Neuronal stem cell (in vitro differentiated cells): ENCODE measurements around the gene CARMIL1.
A peak's percentile ranks its signal among the peaks of the same experiment; 100 is the strongest.

Experiments
- DNase-seq: peaks from one replicate; pipeline ENCODE4 v3.0.0-alpha.2; 2013; ENCODE audit warnings: low spot score
- H2AFZ ChIP-seq: one replicate; pipeline ENCODE4 v1.6.1; 2013; ENCODE audit warnings: mild to moderate bottlenecking, low read length, inconsistent platforms
- H2AK5ac ChIP-seq: 2 replicates; pipeline ENCODE4 v1.6.1; 2013; ENCODE audit warnings: low read depth, mild to moderate bottlenecking, inconsistent platforms, low read length, moderate library complexity, mixed read lengths
- H2BK120ac ChIP-seq: 2 replicates; pipeline ENCODE4 v1.6.1; 2013; ENCODE audit warnings: low read depth, mild to moderate bottlenecking, inconsistent platforms, low read length, moderate library complexity, mixed read lengths
- H2BK12ac ChIP-seq: one replicate; pipeline ENCODE4 v1.6.1; 2013; ENCODE audit warnings: low read length, inconsistent platforms
- H2BK15ac ChIP-seq: 2 replicates; pipeline ENCODE4 v1.6.1; 2013; ENCODE audit warnings: mild to moderate bottlenecking, low read length, inconsistent platforms, mixed read lengths
- H2BK5ac ChIP-seq: one replicate; pipeline ENCODE4 v1.6.1; 2013; ENCODE audit warnings: inconsistent platforms, mild to moderate bottlenecking, low read length, moderate library complexity
- H3K14ac ChIP-seq: one replicate; pipeline ENCODE4 v1.6.1; 2013; ENCODE audit warnings: low read length, inconsistent platforms
- H3K18ac ChIP-seq: 2 replicates; pipeline ENCODE4 v1.6.1; 2013; ENCODE audit warnings: low read length, inconsistent platforms
- H3K23ac ChIP-seq: 2 replicates; pipeline ENCODE4 v1.6.1; 2013; ENCODE audit warnings: low read depth, mild to moderate bottlenecking, mixed read lengths, low read length, inconsistent platforms; ENCODE audit not compliant: poor library complexity
- H3K27ac ChIP-seq: replicated peaks from 3 replicates; pipeline ENCODE4 v1.5.1; 2013; ENCODE audit warnings: low read length, inconsistent platforms
- H3K27me3 ChIP-seq, 3 experiments: 2 replicates each; pipeline ENCODE4 v1.6.1; 2013; ENCODE audit warnings: low read length in 3 of 3, mild to moderate bottlenecking in 2 of 3, inconsistent platforms in 1 of 3, low read depth in 1 of 3, mixed read lengths in 1 of 3, moderate library complexity in 1 of 3; ENCODE audit not compliant: control insufficient read depth in 3 of 3, insufficient read depth in 3 of 3
- H3K36me3 ChIP-seq, 2 donors: replicated peaks in 1 of 2; 2 replicates each; pipeline ENCODE4 v1.6.1; 2013; ENCODE audit warnings: low read length in 2 of 2; ENCODE audit not compliant: control insufficient read depth in 2 of 2, insufficient read depth in 2 of 2
- H3K4ac ChIP-seq: 2 replicates; pipeline ENCODE4 v1.6.1; 2013; ENCODE audit warnings: inconsistent platforms, mild to moderate bottlenecking, low read length, moderate library complexity
- H3K4me1 ChIP-seq, 2 donors: 1 replicate in 1 of 2; 2 replicates in 1 of 2; pipeline ENCODE4 v1.6.1; 2013; ENCODE audit warnings: low read length in 2 of 2, low read depth in 1 of 2; ENCODE audit not compliant: control insufficient read depth in 2 of 2, insufficient read depth in 1 of 2
- H3K4me2 ChIP-seq: one replicate; pipeline ENCODE4 v1.6.1; 2013; ENCODE audit warnings: mild to moderate bottlenecking, low read length, inconsistent platforms; ENCODE audit not compliant: insufficient read depth, poor library complexity, severe bottlenecking
- H3K4me3 ChIP-seq, 2 donors: 2 replicates each; pipeline ENCODE4 v1.5.1; 2013; ENCODE audit warnings: low read length in 2 of 2, mild to moderate bottlenecking in 2 of 2, inconsistent platforms in 1 of 2, moderate library complexity in 1 of 2
- H3K79me1 ChIP-seq: one replicate; pipeline ENCODE4 v1.6.1; 2013; ENCODE audit warnings: low read depth, mild to moderate bottlenecking, inconsistent platforms, low read length, moderate library complexity
- H3K9ac ChIP-seq: one replicate; pipeline ENCODE4 v1.6.1; 2013; ENCODE audit warnings: mild to moderate bottlenecking, low read depth, low read length, inconsistent platforms; ENCODE audit not compliant: poor library complexity
- H3K9me3 ChIP-seq, 2 donors: replicated peaks in 1 of 2; 2 replicates each; pipeline versions ENCODE3 to v1.6.1; 2013; ENCODE audit warnings: low read length in 2 of 2, mild to moderate bottlenecking in 2 of 2, inconsistent platforms in 1 of 2, low read depth in 1 of 2, mixed read lengths in 1 of 2, moderate library complexity in 1 of 2; ENCODE audit not compliant: control insufficient read depth in 2 of 2, insufficient read depth in 1 of 2
- H4K8ac ChIP-seq: one replicate; pipeline ENCODE4 v1.6.1; 2013; ENCODE audit warnings: low read depth, mild to moderate bottlenecking, inconsistent platforms, low read length, moderate library complexity
- H4K91ac ChIP-seq: one replicate; pipeline ENCODE4 v1.6.1; 2013; ENCODE audit warnings: low read length, low read depth, mild to moderate bottlenecking, inconsistent platforms; ENCODE audit not compliant: poor library complexity
- WGBS, 2 donors: extraction: QIAGEN DNeasy Blood & Tissue Kit; methylation state at CpG; one replicate each; pipeline ENCODE4 v1.1.7; 2013; ENCODE audit warnings: missing lambda C conversion rate in 2 of 2, mixed read lengths in 1 of 2; ENCODE audit not compliant: insufficient read length in 2 of 2, insufficient replicate concordance in 1 of 2; ENCODE audit errors: extremely low coverage in 2 of 2; 5-methylcytosine and 5-hydroxymethylcytosine counted together

The CARMIL1 gene

DNA sequence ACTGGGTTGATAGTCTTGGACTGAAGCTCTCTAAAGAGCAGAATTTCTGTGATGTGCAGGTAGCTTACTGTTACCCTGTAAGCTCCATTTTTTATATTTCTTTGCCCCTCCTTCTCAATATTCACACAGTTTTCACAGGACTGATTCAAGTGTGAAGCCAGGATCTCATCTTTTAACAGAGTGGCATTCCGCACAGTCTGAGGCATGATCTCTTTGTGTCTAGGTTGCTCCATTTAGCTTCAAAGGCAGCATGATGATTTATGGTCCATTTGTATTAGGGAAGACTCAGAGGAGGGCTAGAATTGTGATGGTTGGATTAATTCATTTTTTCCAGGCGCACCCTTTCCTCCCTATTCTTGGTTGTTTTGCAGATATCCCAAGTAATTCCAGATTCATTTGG lies 43.5 kb downstream of the CARMIL1 start:
- no peak overlapping the region for H4K8ac ChIP-seq
- H2BK12ac ChIP-seq, result no peak overlapping the region
- no peak overlapping the region for H2BK5ac ChIP-seq
- H3K9ac ChIP-seq, result no peak overlapping the region
- H3K36me3 ChIP-seq, result no peaks in the 10 kb centered on the region
- H3K79me1 ChIP-seq, result no peaks in the 10 kb centered on the region
- H3K4ac ChIP-seq, result no peak overlapping the region
- no peak overlapping the region for H3K18ac ChIP-seq
- no peaks in the 10 kb centered on the region for H3K27me3 ChIP-seq
- no peak overlapping the region for H3K4me2 ChIP-seq
- no peak overlapping the region for H3K4me3 ChIP-seq
- no peak overlapping the region for H3K14ac ChIP-seq
- no peak overlapping the region for H2BK120ac ChIP-seq
- H3K23ac ChIP-seq, result no peak overlapping the region
- no CpG with 5 or more reads among the region's 2 CpGs for WGBS, 2 donors
- H3K9me3 ChIP-seq, result no peaks in the 10 kb centered on the region
- H4K91ac ChIP-seq, result no peak overlapping the region
- no peak overlapping the region for H2BK15ac ChIP-seq
- no peak overlapping the region for H2AFZ ChIP-seq
- H2AK5ac ChIP-seq, result no peak overlapping the region
- DNase-seq, result no peak
- H3K27ac ChIP-seq, result no peak overlapping the region
- H3K4me1 ChIP-seq, result peaks cover 4 to 7% of the 10 kb centered on the region in 2 donors

DNA sequence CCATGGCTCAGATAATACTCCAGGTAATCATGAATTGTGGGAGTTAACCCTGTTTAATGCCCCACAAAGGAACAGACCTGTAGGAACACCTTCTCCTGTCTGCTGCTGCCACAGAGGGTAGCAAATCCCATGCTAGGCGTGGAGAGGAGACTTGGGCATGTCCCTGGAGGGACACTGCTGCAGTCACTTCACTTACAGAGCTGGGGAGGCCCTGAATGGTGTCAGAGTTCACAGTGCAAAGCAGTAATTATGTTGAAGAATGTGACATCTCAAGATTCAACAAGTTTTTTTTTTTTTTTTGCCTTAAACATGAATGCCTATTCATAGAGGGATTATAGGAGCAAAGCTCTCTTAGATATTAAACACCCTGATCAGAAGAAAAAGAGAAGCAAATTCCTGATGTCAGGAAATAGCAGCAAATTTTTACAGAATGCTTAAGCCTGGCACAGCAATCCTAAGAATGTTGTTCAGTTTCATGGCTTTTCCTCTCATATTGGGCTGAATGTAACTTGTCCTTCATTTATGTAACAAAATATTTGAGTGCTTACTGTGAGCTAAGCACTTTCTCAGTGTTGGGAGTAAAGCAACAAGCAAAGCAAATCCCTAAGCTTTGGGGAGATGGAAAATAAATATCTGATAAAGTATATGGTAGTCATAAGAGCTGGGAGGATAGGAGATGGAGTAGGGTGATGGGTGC lies 45.0 kb downstream of the CARMIL1 start:
- Histone ChIP-seq H3K23ac (no peak overlapping the region), H3K4me1 (peaks cover 6 to 8% of the 10 kb centered on the region in 2 donors), H3K9me3 (no peaks in the 10 kb centered on the region), H2BK120ac (no peak overlapping the region), H3K36me3 (no peaks in the 10 kb centered on the region), H3K4me3 (no peak overlapping the region), H3K27me3 (no peaks in the 10 kb centered on the region), H3K27ac (no peak overlapping the region), H2BK5ac (no peak overlapping the region), H2BK15ac (no peak overlapping the region), H3K9ac (no peak overlapping the region), H2AK5ac (no peak overlapping the region), H3K4me2 (peak overlapping the region; percentile 18), H4K91ac (no peak overlapping the region), H4K8ac (no peak overlapping the region), H2BK12ac (peak overlapping the region; percentile 19), H3K14ac (no peak overlapping the region), H2AFZ (no peak overlapping the region), H3K79me1 (no peaks in the 10 kb centered on the region), H3K4ac (no peak overlapping the region), H3K18ac (peak overlapping the region; percentile 38)
- WGBS, 2 donors, result no CpG with 5 or more reads among the region's 1 CpG
- DNase-seq, result no peak

DNA sequence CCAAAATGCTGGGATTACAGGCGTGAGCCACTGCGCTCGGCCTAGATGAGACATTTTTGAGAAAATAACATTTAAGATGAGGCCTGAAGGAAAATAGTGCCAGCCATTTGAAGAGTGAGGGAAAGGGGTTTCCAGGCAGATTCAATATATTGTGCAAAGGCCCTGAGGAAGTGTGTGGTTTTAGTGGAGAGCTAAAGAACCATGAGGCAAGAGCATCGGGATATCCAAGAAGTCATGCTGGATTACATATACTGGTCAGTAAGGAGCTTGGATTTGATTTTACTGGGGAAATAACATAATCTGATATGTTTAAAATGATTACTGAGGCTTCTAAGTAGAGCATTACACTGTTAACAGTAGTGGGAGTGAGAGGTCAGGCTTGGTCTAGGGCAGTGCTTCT lies 47.0 kb downstream of the CARMIL1 start:
- no peak overlapping the region for H4K8ac ChIP-seq
- no peak overlapping the region for H3K4me3 ChIP-seq
- no peak for DNase-seq
- no peak overlapping the region for H2AFZ ChIP-seq
- no peak overlapping the region for H2BK5ac ChIP-seq
- H3K4me2 ChIP-seq, result no peak overlapping the region
- no peak overlapping the region for H2AK5ac ChIP-seq
- H3K14ac ChIP-seq, result no peak overlapping the region
- peaks cover 5 to 12% of the 10 kb centered on the region in 2 donors for H3K4me1 ChIP-seq
- no peak overlapping the region for H3K23ac ChIP-seq
- H2BK15ac ChIP-seq, result no peak overlapping the region
- H3K18ac ChIP-seq, result no peak overlapping the region
- H3K27me3 ChIP-seq, result no peaks in the 10 kb centered on the region
- no CpG with 5 or more reads among the region's 4 CpGs for WGBS, 2 donors
- no peak overlapping the region for H3K4ac ChIP-seq
- H3K27ac ChIP-seq, result no peak overlapping the region
- no peak overlapping the region for H3K9ac ChIP-seq
- H4K91ac ChIP-seq, result no peak overlapping the region
- no peaks in the 10 kb centered on the region for H3K36me3 ChIP-seq
- no peak overlapping the region for H2BK120ac ChIP-seq
- H3K79me1 ChIP-seq, result no peaks in the 10 kb centered on the region
- H2BK12ac ChIP-seq, result no peak overlapping the region
- no peaks in the 10 kb centered on the region for H3K9me3 ChIP-seq

DNA sequence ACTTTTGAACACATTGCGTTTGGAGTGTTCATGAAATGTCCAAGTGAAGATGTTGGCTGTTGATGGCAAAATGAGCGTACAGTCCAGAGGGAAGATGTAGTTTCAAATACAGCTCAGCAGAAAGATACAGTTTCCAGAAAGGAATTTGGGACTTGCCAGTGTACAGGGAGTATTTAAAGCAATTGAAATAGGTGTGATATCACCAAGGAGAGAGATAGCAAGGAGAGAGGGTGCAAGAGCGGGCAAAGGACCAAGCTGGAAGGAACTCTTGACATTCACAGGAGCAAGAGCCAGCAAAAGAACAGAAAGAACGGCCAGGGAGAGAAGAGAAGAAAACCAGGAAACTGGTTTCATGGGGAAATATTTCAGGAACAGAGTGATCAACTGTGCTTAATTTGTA lies 47.8 kb downstream of the CARMIL1 start:
- no peak overlapping the region for H3K27ac ChIP-seq
- H3K23ac ChIP-seq, result no peak overlapping the region
- no peak overlapping the region for H2AK5ac ChIP-seq
- H3K14ac ChIP-seq, result no peak overlapping the region
- no peak overlapping the region for H3K9ac ChIP-seq
- WGBS, 2 donors, result no CpG with 5 or more reads among the region's 4 CpGs
- no peak overlapping the region for H2BK12ac ChIP-seq
- H3K36me3 ChIP-seq, result no peaks in the 10 kb centered on the region
- no peak overlapping the region for H3K4me2 ChIP-seq
- no peaks in the 10 kb centered on the region for H3K79me1 ChIP-seq
- H2BK120ac ChIP-seq, result no peak overlapping the region
- no peak overlapping the region for H3K4me3 ChIP-seq
- no peak overlapping the region for H2AFZ ChIP-seq
- H3K4me1 ChIP-seq, result peaks cover 5 to 12% of the 10 kb centered on the region in 2 donors
- no peak for DNase-seq
- no peaks in the 10 kb centered on the region for H3K27me3 ChIP-seq
- no peak overlapping the region for H3K18ac ChIP-seq
- no peak overlapping the region for H4K91ac ChIP-seq
- no peak overlapping the region for H4K8ac ChIP-seq
- no peak overlapping the region for H3K4ac ChIP-seq
- H2BK15ac ChIP-seq, result no peak overlapping the region
- no peaks in the 10 kb centered on the region for H3K9me3 ChIP-seq
- H2BK5ac ChIP-seq, result no peak overlapping the region
